Thoracic aorta (tissue), 2 donors: ENCODE data around the gene CHRNB1. TPM values are rescaled to one million over a fixed set of nuclear protein-coding genes. Genes with fewer than 3 reads are reported as not detected.

Experiments used
- ATAC-seq: fragments of 150-250 bp; one replicate; pipeline ENCODE4 v1.8.0; 2017; ENCODE audit warnings: low read depth; ENCODE audit not compliant: insufficient number of reproducible peaks, low FRiP score
- DNase-seq: peaks from one replicate; pipeline ENCODE4 v3.0.0-alpha.2; 2020; ENCODE audit warnings: low spot score
- H3K27ac ChIP-seq, 2 donors: fragments of 200-600 bp; sonication (generic); 1 replicate in 1 of 2; 2 replicates in 1 of 2; pipeline ENCODE4 v1.5.1; 2016; ENCODE audit warnings: mild to moderate bottlenecking in 2 of 2, moderate library complexity in 2 of 2
- H3K27me3 ChIP-seq: fragments of 200-600 bp; sonication (generic); replicated peaks from 2 replicates; pipeline ENCODE4 v1.6.0; 2016; ENCODE audit warnings: mild to moderate bottlenecking; ENCODE audit not compliant: insufficient read depth
- H3K36me3 ChIP-seq: fragments of 200-600 bp; sonication (generic); one replicate; pipeline ENCODE4 v1.5.1; 2016
- H3K4me1 ChIP-seq, 2 donors: fragments of 200-600 bp; sonication (generic); 1 replicate in 1 of 2; 2 replicates in 1 of 2; pipeline versions ENCODE4 v1.5.1 to v1.6.0; 2016; ENCODE audit warnings: low read depth in 2 of 2, mild to moderate bottlenecking in 1 of 2; ENCODE audit not compliant: control insufficient read depth in 1 of 2
- H3K4me3 ChIP-seq: fragments of 200-600 bp; sonication (generic); 2 replicates; pipeline ENCODE4 v1.5.1; 2016; ENCODE audit warnings: mild to moderate bottlenecking
- H3K9me3 ChIP-seq: fragments of 200-600 bp; sonication (generic); 2 replicates; pipeline ENCODE4 v1.5.1; 2016
- total RNA-seq, 2 donors: library from RNA; depleted of rRNA; stranded (reverse); fragments of >200 nt; gene quantifications; one replicate each; pipeline versions ENCODE4 v1.1.0 to v1.2.3, GENCODE V29; 2016
- TF ChIP-seq, protein P1 (sequence below): fragments of 200-600 bp; sonication (generic); IDR thresholded peaks from one replicate; pipeline ENCODE4 v1.5.1; 2019; ENCODE audit warnings: antibody characterized with exemption

The CHRNB1 gene
- total RNA-seq, 2 donors from 2014 or later: 11.6 to 17.6 TPM

DNA sequence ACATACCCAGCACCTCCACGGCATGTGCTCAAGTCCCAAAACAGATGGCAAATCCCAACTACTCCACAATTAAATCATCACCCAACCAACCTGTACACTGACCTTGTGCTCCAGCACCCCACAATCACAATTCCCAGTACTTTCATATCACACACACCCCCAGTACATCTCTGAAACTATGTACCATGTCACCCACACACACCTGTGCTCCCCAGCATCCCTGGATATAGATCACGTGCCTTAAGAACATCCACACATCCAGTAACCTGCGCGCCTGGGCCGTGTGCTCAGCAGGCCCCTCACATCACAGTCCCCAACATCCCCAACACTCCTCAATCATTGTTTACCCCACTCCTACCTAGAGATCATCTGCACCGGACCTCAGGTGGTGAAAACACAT, 35.1 kb upstream of the CHRNB1 start:
- H3K27me3 ChIP-seq: no peaks in the 10 kb centered on the region
- TF ChIP-seq, protein P1, sequence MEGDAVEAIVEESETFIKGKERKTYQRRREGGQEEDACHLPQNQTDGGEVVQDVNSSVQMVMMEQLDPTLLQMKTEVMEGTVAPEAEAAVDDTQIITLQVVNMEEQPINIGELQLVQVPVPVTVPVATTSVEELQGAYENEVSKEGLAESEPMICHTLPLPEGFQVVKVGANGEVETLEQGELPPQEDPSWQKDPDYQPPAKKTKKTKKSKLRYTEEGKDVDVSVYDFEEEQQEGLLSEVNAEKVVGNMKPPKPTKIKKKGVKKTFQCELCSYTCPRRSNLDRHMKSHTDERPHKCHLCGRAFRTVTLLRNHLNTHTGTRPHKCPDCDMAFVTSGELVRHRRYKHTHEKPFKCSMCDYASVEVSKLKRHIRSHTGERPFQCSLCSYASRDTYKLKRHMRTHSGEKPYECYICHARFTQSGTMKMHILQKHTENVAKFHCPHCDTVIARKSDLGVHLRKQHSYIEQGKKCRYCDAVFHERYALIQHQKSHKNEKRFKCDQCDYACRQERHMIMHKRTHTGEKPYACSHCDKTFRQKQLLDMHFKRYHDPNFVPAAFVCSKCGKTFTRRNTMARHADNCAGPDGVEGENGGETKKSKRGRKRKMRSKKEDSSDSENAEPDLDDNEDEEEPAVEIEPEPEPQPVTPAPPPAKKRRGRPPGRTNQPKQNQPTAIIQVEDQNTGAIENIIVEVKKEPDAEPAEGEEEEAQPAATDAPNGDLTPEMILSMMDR: no peak

DNA sequence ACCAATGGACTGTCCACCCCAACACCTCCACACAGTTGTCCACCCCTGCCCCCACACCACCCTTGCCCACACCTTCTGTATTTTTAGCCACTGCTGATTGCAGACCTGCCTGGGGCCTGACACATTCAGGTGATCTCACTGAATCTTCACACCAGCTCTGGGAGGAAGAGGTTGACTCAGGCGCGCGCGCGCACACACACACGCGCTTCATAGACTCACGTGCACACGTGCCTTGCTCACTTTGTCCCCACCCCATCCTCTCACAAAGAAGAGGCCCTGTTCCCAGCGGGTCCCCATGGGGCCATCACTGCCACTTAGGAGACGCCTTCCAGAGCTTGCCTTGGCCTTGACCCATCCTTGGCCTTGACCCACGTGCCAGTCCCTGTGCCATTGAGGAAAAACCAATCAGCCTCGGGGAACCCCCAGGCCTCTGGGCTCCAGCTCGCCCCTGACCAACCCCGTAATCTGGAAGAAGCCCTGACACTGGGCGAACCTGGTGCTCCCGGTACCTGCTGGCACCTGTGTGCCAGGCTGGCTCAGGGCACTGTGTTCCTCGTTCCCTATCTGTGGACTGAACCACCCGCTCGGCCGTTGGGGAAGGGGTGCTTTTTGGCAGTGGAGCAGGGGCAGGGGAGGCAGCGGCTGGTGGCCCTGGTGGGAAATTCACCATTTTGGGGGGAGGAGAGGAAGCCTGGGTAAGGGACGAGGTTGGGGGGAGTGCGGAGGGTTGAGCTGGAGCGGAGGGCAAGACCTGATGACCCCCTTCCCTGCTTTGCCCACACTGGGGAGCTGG, 34.0 kb upstream of the CHRNB1 start:
- peaks cover 0 to 5% of the 10 kb centered on the region in 2 donors for H3K4me1 ChIP-seq
- H3K36me3 ChIP-seq: no peaks in the 10 kb centered on the region
- ATAC-seq (no peak), DNase-seq (no peak)
- H3K27ac ChIP-seq: no peak overlapping the region
- no peak overlapping the region for H3K4me3 ChIP-seq
- H3K9me3 ChIP-seq: no peaks in the 10 kb centered on the region
- TF ChIP-seq, protein P1: no peak
- no peaks in the 10 kb centered on the region for H3K27me3 ChIP-seq

More for the DNA sequence above, 35.1 kb upstream of the CHRNB1 start:
- no peak overlapping the region for H3K27ac ChIP-seq
- DNase-seq (no peak), ATAC-seq (no peak)
- H3K36me3 ChIP-seq: no peaks in the 10 kb centered on the region
- no peaks in the 10 kb centered on the region for H3K9me3 ChIP-seq
- H3K4me1 ChIP-seq: peaks cover 7 to 11% of the 10 kb centered on the region in 2 donors
- no peak overlapping the region for H3K4me3 ChIP-seq

DNA sequence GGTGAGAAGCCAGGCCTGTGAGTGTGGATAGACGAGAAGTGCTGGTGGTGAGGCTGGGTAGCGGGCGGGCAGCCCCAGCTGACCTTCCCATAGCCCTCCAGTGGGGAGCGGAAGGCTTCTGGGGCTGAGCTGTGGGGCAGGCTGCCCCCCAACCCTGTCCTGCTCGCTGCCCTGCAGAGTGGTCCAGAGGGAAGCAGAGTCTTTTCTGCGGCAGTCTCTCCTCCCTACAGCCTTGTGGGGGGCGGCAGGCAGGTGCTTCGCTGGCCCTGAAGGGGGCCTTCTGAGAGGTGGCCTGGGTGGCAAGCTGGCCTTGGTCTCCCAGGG, 33.5 kb upstream of the CHRNB1 start:
- no peak overlapping the region for H3K27ac ChIP-seq
- no peaks in the 10 kb centered on the region for H3K9me3 ChIP-seq
- no peak overlapping the region for H3K4me3 ChIP-seq
- H3K27me3 ChIP-seq: no peaks in the 10 kb centered on the region
- no peaks in the 10 kb centered on the region for H3K4me1 ChIP-seq
- ATAC-seq (no peak), DNase-seq (no peak)
- TF ChIP-seq, protein P1: no peak
- H3K36me3 ChIP-seq: no peaks in the 10 kb centered on the region

DNA sequence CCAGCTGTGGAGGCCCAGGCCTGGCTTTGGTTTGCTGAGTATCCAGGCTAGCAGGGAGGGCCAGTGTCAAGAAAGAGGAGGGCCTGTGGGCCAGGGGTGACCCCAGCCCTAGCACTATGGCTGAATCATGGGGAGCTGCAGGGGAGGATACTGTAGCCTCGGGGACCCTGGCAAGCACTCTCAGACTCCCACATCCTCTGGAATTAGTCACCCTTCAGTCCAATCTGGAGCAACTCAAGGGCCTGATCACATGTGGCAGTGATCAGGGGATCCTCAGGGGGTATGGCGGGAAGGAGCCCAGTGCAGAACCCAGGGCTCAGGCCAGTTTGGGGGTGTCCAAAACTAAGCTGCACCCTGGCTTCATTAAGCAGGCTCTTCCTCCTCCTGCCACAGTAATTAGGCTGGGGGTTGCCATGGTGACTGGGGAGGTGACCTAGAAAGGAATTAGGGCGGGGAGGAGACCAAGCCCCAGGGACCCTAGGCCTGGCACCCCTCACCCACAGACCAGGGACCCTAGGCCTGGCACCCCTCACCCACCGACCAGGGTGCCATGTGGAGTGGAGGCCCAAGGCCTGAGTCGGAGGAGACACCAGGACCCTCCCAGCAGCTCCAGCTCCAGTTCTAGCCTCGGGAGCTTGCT, 31.4 kb upstream of the CHRNB1 start:
- Histone ChIP-seq H3K27ac (no peak overlapping the region), H3K4me3 (no peak overlapping the region), H3K9me3 (no peaks in the 10 kb centered on the region), H3K36me3 (no peaks in the 10 kb centered on the region), H3K27me3 (no peaks in the 10 kb centered on the region), H3K4me1 (no peaks in the 10 kb centered on the region)
- TF ChIP-seq, protein P1: no peak
- ATAC-seq (no peak), DNase-seq (no peak)

DNA sequence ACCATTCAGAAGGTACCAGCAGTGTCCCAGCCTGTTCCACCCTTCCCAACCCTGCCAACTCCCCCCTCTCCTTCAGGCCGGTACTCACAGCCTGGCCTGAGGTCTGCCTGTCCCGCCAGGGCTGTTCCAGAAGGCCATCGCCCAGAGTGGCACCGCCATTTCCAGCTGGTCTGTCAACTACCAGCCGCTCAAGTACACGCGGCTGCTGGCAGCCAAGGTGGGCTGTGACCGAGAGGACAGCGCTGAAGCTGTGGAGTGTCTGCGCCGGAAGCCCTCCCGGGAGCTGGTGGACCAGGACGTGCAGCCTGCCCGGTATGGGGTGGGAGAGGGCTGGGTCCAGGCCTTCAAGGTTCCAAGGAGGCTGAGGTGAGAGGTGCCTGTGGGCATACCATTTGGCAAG, 30.0 kb upstream of the CHRNB1 start:
- Histone ChIP-seq H3K27ac (no peak overlapping the region), H3K27me3 (no peaks in the 10 kb centered on the region), H3K36me3 (no peaks in the 10 kb centered on the region), H3K4me3 (no peak overlapping the region), H3K4me1 (no peaks in the 10 kb centered on the region), H3K9me3 (no peaks in the 10 kb centered on the region)
- no peak for ATAC-seq
- TF ChIP-seq, protein P1: no peak
- no peak for DNase-seq
